GM18861 (cell line): ENCODE data around the gene ZIC5.

Experiments
- ATAC-seq: cut with Tn5 transposase; IDR thresholded peaks from one replicate; pipeline ENCODE4 v1.9.1; 2021; ENCODE audit not compliant: unreplicated experiment

ZIC5 gene

GRCh38 chr13:99987154-99988019, 15.8 kb upstream of the ZIC5 start:
- ATAC-seq = no peak

- no peak for ATAC-seq
These were observed 15.2 kb upstream of the ZIC5 start for GRCh38 chr13:99986741-99987140.

GRCh38 chr13:99985886-99986527, 14.4 kb upstream of the ZIC5 start:
- no peak for ATAC-seq

GRCh38 chr13:99985241-99985874, 13.8 kb upstream of the ZIC5 start:
- no peak for ATAC-seq

GRCh38 chr13:99984461-99985240, 13.1 kb upstream of the ZIC5 start:
- ATAC-seq = no peak

GRCh38 chr13:99983499-99984401, 12.2 kb upstream of the ZIC5 start:
- no peak for ATAC-seq

- no peak for ATAC-seq
These were observed 11.3 kb upstream of the ZIC5 start for GRCh38 chr13:99982731-99983498.

- no peak for ATAC-seq
These were observed 10.6 kb upstream of the ZIC5 start for GRCh38 chr13:99982036-99982730.

- ATAC-seq = no peak
These were observed 10.1 kb upstream of the ZIC5 start, which contains the start of gene ZIC2 for GRCh38 chr13:99981735-99982035. Gene ZIC2 (plus strand): TSS chr13:99981784. CDS start chr13:99982065, 281 bp downstream.

- ATAC-seq = no peak
These were observed 9.5 kb upstream of the ZIC5 start for GRCh38 chr13:99980824-99981734.

GRCh38 chr13:99980201-99980823, 8.7 kb upstream of the ZIC5 start:
- no peak for ATAC-seq

GRCh38 chr13:99979453-99980200, 8.1 kb upstream of the ZIC5 start:
- ATAC-seq = no peak

- no peak for ATAC-seq
These were observed 7.4 kb upstream of the ZIC5 start for GRCh38 chr13:99978799-99979452.

GRCh38 chr13:99977912-99978798, 6.6 kb upstream of the ZIC5 start:
- no peak for ATAC-seq

- ATAC-seq = no peak
These were observed 5.9 kb upstream of the ZIC5 start for GRCh38 chr13:99977334-99977911.
